HuH-7.5 (cell line): ENCODE results near the gene NSMF.
A peak's percentile ranks its signal among the peaks of the same experiment; 100 is the strongest.

Experiments used
- DNase-seq: peaks from one replicate; pipeline ENCODE4 v3.0.0; 2011; ENCODE audit warnings: low spot score

Gene NSMF

GRCh38 chr9:137432687-137433348 is 26.3 kb downstream of the NSMF start:
- no peak for DNase-seq

GRCh38 chr9:137431416-137431931 is 27.7 kb downstream of the NSMF start:
- no peak for DNase-seq

GRCh38 chr9:137430723-137431415 is 28.3 kb downstream of the NSMF start:
- no peak for DNase-seq

DNA sequence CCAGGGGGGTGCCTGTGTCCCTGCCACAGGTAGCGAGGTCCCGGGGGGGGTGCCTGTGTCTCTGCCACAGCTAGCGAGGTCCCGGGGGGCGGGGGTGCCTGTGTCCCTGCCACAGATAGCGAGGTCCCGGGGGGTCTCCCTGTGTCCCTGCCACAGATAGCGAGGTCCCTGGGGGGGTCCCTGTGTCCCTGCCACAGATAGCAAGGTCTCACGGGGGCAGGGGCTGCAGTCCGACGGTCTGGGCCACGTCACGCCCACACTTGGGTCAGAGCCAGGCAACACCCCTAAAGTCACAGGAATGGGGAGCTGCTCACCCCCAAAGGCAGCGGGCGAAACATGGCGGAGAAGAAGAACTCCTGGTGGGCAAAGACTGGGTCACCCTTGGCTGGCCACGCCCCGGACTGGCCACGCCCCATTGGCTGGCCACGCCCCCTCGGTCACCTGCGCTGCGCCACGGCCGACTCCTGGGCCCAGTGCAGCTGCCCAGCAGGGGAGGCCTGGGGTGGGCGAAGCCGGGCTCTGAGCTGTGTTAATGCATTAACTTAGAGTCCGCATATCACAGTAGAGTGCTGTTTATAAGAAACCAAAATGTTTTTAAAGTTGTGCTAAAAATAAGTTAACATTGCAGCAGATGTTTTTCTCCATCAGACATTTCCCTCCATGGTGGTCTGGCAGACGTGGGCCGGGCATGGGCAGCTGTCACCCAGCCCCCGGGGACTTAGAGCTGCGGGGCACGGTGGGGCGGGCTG is 29.0 kb downstream of the NSMF start:
- DNase-seq: peak; percentile 73

DNA sequence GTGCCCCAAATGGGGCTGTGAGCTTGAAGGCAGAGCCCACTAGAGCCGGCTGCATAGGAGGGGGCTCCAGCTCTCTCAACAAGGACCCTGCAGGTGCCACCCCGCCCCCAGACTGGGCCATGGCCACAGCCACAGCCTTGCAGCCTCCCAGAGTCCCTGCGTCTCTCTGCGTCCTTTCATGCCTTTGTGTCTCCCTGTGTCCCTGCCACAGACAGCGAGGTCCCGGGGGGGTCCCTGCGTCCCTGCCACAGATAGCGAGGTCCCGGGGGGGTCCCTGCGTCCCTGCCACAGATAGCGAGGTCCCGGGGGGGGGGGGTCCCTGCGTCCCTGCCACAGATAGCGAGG is 29.6 kb downstream of the NSMF start:
- DNase-seq: no peak

GRCh38 chr9:137428841-137429545 is 30.1 kb downstream of the NSMF start:
- no peak for DNase-seq

- no peak for DNase-seq
These were observed 30.9 kb downstream of the NSMF start for GRCh38 chr9:137428311-137428630.

DNA sequence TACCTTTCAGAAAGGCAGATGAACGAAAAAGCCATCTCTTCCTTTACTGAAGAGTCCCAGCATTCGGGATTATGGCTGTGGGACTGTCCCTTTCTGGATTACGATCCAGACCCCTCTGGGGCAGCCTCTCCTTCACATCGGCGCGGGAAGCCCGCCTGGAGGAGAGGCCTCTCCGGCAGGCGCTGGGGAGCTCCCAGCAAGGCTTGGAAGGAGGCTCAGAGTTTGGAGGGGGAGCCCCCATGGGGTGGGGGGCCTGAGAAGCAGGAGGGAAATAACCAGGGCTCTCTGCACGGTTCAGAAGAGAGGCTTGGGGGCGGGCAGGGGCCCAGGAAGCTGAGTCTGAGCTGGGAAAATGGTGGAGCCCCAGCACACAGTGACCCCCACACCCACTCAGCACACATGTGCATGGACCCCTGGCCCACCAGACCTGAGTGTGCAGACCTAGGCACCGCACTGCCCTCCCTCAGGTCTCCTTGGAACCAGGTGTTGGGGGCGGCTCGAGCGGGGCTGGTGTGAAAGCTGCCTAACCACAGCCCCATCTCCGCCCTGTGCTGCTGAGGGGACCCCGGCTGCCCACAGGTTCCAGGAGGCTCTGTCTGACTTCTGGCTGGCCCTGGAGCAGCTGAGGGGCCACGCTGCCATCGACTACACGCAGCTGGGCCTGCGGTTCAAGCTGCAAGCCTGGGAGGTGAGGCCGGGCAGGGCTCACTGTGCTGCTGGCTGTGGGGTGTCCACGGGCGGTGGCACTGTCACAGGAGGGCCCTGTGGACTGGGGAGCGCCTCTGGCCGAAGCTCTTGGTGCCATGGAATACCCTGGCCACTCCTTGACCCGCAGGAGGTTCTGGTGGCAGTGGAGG is 31.5 kb downstream of the NSMF start:
- no peak for DNase-seq

DNA sequence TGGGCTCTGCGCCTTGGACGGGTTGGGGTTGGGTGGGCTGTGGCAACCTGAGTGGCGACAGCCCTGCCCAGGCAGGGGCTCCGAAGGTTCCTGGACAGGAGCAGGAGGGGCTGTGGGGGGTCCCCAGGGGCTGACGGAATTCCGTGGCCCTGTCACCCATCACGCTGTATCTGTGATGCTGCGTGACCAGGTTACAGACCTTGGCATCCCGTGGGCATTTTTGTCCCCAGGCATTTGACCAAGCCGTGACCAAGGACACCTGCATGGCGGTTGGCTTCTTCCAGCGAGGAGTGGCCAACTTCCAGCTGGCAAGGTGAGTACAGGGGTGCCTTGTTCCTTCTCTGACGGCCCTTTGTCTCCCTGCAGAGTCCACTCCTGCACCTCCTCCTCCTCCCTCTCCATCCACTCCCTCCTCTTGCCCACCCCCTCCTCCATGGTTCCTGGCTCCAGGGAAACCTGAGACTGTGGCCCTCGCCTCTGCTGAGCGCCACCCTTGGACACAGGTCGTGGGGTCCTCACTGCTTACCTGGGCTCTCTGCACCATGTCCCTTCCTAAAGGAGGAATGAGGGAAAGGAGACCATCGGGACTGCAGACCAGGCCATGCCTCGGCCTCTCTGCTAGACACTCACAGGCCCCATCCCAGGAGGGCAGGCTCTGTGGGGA is 33.0 kb downstream of the NSMF start:
- DNase-seq: no peak

GRCh38 chr9:137423514-137424291 is 35.4 kb downstream of the NSMF start:
- no peak for DNase-seq

GRCh38 chr9:137422604-137423513 is 36.3 kb downstream of the NSMF start, which contains the start of the genes EXD3 and NOXA1:
TSS of gene EXD3 (minus strand) at chr9:137423162. CDS start at chr9:137395357, 27,805 bp downstream.
TSS of gene NOXA1 (plus strand) at chr9:137423393. CDS start at chr9:137423530, 137 bp downstream.
- DNase-seq: peak; percentile 88

GRCh38 chr9:137421838-137422603 is 37.1 kb downstream of the NSMF start:
- DNase-seq: no peak

- DNase-seq: no peak
These were observed 41.7 kb downstream of the NSMF start for GRCh38 chr9:137417161-137418021.

DNA sequence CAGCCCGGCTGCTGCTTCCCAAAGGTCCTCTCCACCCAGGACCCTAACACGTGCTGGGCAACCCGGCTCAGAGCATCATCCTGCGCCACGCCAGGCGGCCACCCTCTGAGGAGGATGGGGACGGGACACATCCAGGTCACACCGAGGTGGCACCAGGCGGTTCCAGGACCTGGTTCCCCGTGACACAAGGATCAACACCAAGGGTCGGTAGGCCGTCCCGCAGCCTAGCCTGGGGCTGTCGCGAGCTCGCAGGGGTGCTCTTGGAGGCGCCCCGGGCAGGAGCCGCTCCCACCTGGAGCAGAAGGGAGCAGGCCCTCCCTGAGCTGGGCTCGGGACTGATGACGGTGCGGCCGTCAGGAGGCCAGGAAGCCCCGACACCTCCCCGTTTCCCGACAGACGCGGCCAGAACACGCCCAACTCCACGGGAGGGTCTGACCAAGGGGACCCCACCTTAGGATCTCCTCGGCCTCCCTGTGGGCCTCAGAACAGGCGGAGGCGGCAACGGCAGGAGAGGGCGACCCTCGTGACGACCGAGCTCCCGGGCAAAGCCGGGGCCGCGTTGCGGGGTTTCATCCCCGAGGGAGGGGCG is 42.5 kb downstream of the NSMF start:
- DNase-seq: no peak

DNA sequence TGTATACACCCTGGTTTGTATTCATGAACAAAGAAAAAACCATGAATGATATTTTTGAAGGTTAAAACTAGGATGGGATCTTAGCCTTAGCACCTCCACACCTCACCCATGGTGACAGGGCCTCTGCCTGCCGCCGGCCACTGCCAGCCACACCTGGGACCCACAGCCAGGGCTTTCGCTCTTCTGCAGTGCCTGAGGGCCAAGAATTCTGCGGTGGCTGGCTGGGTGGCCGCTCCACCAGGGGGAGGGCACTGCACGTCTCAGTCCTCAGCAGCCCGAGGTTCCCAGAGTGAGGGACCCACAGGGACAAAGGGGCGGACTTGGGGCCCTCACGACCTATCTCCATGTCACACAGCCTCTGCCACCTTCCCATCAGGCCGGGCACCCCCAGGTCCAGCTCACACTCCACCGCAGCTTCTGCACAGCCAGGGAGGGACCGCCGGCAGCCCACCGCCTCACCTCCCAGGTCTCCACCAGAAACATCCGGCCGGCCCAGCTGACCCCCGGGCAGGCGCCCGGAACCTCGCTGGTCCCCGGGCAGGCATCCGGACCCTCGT is 43.0 kb downstream of the NSMF start:
- DNase-seq: no peak

DNA sequence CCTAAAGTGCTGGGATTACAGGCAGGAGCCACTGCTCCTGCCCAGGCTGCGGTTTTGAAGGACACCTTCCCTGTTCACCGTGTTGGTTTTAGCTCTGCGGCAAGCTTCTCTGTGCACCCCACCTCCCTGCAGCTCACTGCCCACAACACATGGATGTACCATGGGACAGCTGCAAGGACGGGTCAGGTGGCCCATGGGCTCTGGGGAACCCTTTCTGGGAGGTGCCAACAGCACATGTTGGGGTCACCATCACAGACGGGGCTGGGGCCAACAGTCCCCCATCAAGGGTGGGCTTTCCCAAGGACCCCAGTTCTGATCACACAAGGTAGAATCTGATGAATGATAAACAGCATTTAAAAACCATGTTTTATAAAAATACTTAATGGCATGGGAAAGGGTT is 43.7 kb downstream of the NSMF start:
- DNase-seq: no peak
